Measurements from ENCODE around the gene MCTP2.

The MCTP2 gene

GRCh38 chr15:94353488-94353820 lies 122.1 kb downstream of the MCTP2 start:
- H3K4me3 ChIP-seq (ENCODE audit: low read length in 2 of 2), result no peak overlapping the region
- no peaks in the 10 kb centered on the region for H3K4me1 ChIP-seq (ENCODE audit: control insufficient read depth, insufficient read depth, low read length)
- H3K27ac ChIP-seq (ENCODE audit: low read length), result no peak overlapping the region
- H3K36me3 ChIP-seq (ENCODE audit: control insufficient read depth in 2 of 2, insufficient read depth in 2 of 2, low read length in 2 of 2), result no peaks in the 10 kb centered on the region
- no peak overlapping the region for H3K9ac ChIP-seq (ENCODE audit: low read length in 2 of 2)
- no peaks in the 10 kb centered on the region for H3K9me3 ChIP-seq (ENCODE audit: control insufficient read depth in 2 of 2, low read length in 2 of 2)
- H3K27me3 ChIP-seq (ENCODE audit: control insufficient read depth in 1 of 2, insufficient read depth in 2 of 2, low read length in 2 of 2), result no peaks in the 10 kb centered on the region

DNA sequence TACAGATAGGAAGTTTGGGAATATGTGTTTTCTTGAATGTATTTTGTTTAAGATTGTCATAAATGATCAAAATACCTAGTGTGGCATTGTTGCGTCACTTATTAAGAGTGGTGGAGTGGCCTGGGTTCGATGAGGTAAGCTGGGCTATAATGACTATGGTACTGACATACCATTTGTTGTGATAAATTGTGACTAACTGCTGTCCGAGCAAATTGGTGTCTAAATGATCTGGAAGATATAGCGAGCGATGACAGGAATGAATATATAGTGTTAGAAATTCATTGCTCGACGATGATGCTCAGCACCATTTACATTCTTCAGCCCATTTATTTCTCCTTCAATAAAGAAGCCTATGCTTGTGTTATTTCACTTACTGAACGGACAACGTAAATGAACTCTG lies 123.3 kb downstream of the MCTP2 start:
- no peaks in the 10 kb centered on the region for H3K27me3 ChIP-seq (ENCODE audit: control insufficient read depth in 1 of 2, insufficient read depth in 2 of 2, low read length in 2 of 2)
- H3K4me1 ChIP-seq (ENCODE audit: control insufficient read depth, insufficient read depth, low read length), result no peaks in the 10 kb centered on the region
- no peak overlapping the region for H3K9ac ChIP-seq (ENCODE audit: low read length in 2 of 2)
- no peak overlapping the region for H3K4me3 ChIP-seq (ENCODE audit: low read length in 2 of 2)
- H3K9me3 ChIP-seq (ENCODE audit: control insufficient read depth in 2 of 2, low read length in 2 of 2), result no peaks in the 10 kb centered on the region
- no peak overlapping the region for H3K27ac ChIP-seq (ENCODE audit: low read length)
- no peaks in the 10 kb centered on the region for H3K36me3 ChIP-seq (ENCODE audit: control insufficient read depth in 2 of 2, insufficient read depth in 2 of 2, low read length in 2 of 2)

DNA sequence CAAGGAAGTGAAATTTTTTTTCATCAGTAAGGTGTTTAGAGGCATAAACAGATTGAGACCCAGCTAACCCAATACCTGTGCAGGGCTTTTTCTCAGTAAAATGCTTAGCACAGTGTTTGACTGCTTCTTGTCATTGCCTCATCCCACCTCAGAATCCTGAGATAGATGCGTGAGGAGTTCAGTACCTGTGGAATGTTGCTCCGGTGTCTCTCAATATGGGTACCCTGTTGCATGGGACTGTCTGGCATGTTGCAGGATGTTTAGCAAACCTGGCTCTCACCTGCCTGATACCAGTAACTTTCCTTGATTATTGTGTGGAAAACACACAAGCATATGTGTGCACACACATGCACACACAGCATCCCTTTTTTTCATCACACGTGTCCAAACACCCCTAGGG lies 128.4 kb downstream of the MCTP2 start:
- Histone ChIP-seq H3K9ac (ENCODE audit: low read length in 2 of 2) (no peak overlapping the region), H3K4me1 (ENCODE audit: control insufficient read depth, insufficient read depth, low read length) (no peaks in the 10 kb centered on the region), H3K27ac (ENCODE audit: low read length) (no peak overlapping the region), H3K4me3 (ENCODE audit: low read length in 2 of 2) (no peak overlapping the region), H3K27me3 (ENCODE audit: control insufficient read depth in 1 of 2, insufficient read depth in 2 of 2, low read length in 2 of 2) (no peaks in the 10 kb centered on the region), H3K9me3 (ENCODE audit: control insufficient read depth in 2 of 2, low read length in 2 of 2) (no peaks in the 10 kb centered on the region), H3K36me3 (ENCODE audit: control insufficient read depth in 2 of 2, insufficient read depth in 2 of 2, low read length in 2 of 2) (no peaks in the 10 kb centered on the region)

- Histone ChIP-seq H3K4me3 (ENCODE audit: low read length in 2 of 2) (no peak overlapping the region), H3K9ac (ENCODE audit: low read length in 2 of 2) (no peak overlapping the region), H3K27ac (ENCODE audit: low read length) (no peak overlapping the region), H3K9me3 (ENCODE audit: control insufficient read depth in 2 of 2, low read length in 2 of 2) (no peaks in the 10 kb centered on the region), H3K36me3 (ENCODE audit: control insufficient read depth in 2 of 2, insufficient read depth in 2 of 2, low read length in 2 of 2) (no peaks in the 10 kb centered on the region), H3K27me3 (ENCODE audit: control insufficient read depth in 1 of 2, insufficient read depth in 2 of 2, low read length in 2 of 2) (no peaks in the 10 kb centered on the region), H3K4me1 (ENCODE audit: control insufficient read depth, insufficient read depth, low read length) (no peaks in the 10 kb centered on the region)
These were observed 128.9 kb downstream of the MCTP2 start for GRCh38 chr15:94360251-94360685.

DNA sequence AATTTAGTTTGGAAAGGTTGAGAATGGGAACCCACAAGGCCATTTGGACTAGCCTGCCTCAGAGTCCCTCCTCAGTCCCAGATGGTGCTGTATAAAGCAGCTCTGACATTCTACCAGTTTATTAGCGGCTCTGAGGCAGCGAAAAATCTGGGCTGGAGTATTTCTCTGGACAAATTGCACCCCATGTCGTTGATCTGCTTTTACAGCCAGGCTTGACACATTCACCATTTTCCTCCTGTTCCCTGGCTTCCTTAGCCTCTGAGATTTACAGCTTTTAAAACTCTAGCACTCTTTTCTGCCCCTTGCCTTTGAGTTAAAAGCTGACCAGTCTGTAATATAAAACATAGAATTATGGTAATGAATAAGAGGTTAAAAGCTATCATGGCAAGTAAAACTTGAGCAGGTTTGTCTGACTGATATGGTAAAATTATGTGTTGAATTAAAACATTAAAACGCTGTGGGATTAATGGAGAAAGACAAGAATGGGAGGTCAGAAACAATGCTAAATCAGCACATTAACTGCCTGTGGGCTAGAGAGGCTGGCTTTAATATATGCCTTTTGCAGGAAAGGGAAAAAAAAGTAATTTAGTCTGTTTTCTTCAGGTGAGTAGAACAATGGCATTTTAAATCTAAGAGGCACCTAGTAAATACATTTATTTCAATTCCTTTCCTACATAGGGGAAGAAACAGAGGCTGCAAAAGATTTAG lies 131.2 kb downstream of the MCTP2 start:
- Histone ChIP-seq H3K4me3 (ENCODE audit: low read length in 2 of 2) (no peak overlapping the region), H3K4me1 (ENCODE audit: control insufficient read depth, insufficient read depth, low read length) (no peaks in the 10 kb centered on the region), H3K9me3 (ENCODE audit: control insufficient read depth in 2 of 2, low read length in 2 of 2) (no peaks in the 10 kb centered on the region), H3K9ac (ENCODE audit: low read length in 2 of 2) (no peak overlapping the region), H3K36me3 (ENCODE audit: control insufficient read depth in 2 of 2, insufficient read depth in 2 of 2, low read length in 2 of 2) (no peaks in the 10 kb centered on the region), H3K27ac (ENCODE audit: low read length) (no peak overlapping the region), H3K27me3 (ENCODE audit: control insufficient read depth in 1 of 2, insufficient read depth in 2 of 2, low read length in 2 of 2) (no peaks in the 10 kb centered on the region)

DNA sequence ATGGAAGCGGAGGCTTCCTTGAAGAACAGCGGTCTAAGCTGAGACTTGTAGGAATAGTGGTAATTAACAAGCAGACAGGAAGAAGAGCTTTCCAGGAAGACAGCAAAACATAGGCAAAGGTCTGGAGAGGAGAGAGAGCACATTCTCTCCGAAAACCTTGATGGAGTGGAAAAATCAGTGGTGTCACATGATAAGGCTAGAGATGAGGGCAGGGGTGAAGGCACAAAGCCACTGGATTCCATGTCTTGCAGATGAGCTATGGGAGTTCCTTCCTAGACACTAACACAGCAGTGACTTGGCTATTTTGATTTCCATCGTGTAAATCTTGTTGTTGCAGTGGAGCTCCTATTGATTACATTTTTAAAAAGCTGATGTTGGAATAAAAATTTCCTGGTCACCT lies 132.0 kb downstream of the MCTP2 start:
- H3K4me3 ChIP-seq (ENCODE audit: low read length in 2 of 2), result no peak overlapping the region
- H3K27me3 ChIP-seq (ENCODE audit: control insufficient read depth in 1 of 2, insufficient read depth in 2 of 2, low read length in 2 of 2), result no peaks in the 10 kb centered on the region
- no peak overlapping the region for H3K27ac ChIP-seq (ENCODE audit: low read length)
- no peaks in the 10 kb centered on the region for H3K4me1 ChIP-seq (ENCODE audit: control insufficient read depth, insufficient read depth, low read length)
- H3K9me3 ChIP-seq (ENCODE audit: control insufficient read depth in 2 of 2, low read length in 2 of 2), result no peaks in the 10 kb centered on the region
- no peaks in the 10 kb centered on the region for H3K36me3 ChIP-seq (ENCODE audit: control insufficient read depth in 2 of 2, insufficient read depth in 2 of 2, low read length in 2 of 2)
- no peak overlapping the region for H3K9ac ChIP-seq (ENCODE audit: low read length in 2 of 2)

DNA sequence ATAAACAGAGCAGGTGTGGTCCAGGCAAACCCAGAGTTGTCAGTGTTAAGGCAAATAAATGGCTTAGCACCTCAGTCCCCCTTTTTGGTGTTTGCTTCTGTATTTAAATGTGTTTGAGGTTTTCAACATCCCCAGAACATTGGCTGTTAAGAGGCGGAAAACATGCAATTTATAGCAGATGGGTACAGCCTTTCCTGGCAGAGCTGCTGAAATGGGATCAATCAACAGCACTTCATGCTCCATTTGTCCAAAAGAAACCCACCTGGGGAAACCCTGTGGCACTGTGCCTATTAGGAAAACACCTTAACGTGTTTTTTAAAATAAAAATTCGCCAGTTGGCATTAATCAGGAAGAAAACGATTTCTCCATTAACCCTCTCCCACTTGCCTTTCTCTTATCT lies 135.4 kb downstream of the MCTP2 start:
- Histone ChIP-seq H3K36me3 (ENCODE audit: control insufficient read depth in 2 of 2, insufficient read depth in 2 of 2, low read length in 2 of 2) (no peaks in the 10 kb centered on the region), H3K9ac (ENCODE audit: low read length in 2 of 2) (no peak overlapping the region), H3K4me3 (ENCODE audit: low read length in 2 of 2) (no peak overlapping the region), H3K27ac (ENCODE audit: low read length) (no peak overlapping the region), H3K27me3 (ENCODE audit: control insufficient read depth in 1 of 2, insufficient read depth in 2 of 2, low read length in 2 of 2) (no peaks in the 10 kb centered on the region), H3K4me1 (ENCODE audit: control insufficient read depth, insufficient read depth, low read length) (no peaks in the 10 kb centered on the region), H3K9me3 (ENCODE audit: control insufficient read depth in 2 of 2, low read length in 2 of 2) (no peaks in the 10 kb centered on the region)

DNA sequence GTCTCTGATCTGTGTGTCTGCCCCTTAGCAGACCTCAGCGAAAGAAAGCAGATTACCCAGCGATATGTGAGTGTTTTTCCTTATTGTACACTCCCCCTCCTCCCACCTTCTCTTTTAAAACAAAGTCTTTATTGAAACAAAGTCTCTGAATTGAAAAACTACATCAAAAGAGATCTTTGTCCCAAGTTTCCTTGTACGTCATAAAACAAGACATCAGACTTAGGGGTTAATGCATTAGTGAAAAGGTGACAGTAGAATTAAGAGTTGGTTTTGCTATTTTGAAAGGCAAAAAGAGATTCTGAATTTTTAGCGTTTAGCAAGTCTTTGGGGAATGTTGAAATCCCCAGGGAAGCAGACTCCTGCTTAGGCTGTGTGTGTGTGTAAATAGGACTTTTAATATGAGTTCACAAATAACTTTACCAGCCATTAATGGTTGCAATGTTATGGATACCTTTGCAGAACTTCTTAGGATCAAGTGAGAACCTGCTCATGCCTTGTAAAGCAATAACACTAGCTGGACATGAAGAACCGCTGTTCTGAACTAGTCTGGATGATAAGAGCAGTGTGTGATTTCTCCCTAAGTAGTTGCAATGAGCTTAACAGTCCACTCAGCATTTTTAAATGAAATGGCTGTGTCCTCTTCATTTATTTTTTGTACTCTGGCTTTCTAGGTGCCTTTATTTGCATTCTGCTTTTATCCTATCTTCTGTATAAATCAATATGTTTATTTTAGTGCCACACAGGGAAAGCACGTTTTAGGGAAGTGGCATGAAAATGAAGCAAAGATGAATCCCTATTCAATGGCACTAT lies 136.6 kb downstream of the MCTP2 start:
- no peaks in the 10 kb centered on the region for H3K36me3 ChIP-seq (ENCODE audit: control insufficient read depth in 2 of 2, insufficient read depth in 2 of 2, low read length in 2 of 2)
- H3K27ac ChIP-seq (ENCODE audit: low read length), result no peak overlapping the region
- no peaks in the 10 kb centered on the region for H3K27me3 ChIP-seq (ENCODE audit: control insufficient read depth in 1 of 2, insufficient read depth in 2 of 2, low read length in 2 of 2)
- no peaks in the 10 kb centered on the region for H3K9me3 ChIP-seq (ENCODE audit: control insufficient read depth in 2 of 2, low read length in 2 of 2)
- H3K9ac ChIP-seq (ENCODE audit: low read length in 2 of 2), result no peak overlapping the region
- H3K4me3 ChIP-seq (ENCODE audit: low read length in 2 of 2), result no peak overlapping the region
- H3K4me1 ChIP-seq (ENCODE audit: control insufficient read depth, insufficient read depth, low read length), result no peaks in the 10 kb centered on the region

DNA sequence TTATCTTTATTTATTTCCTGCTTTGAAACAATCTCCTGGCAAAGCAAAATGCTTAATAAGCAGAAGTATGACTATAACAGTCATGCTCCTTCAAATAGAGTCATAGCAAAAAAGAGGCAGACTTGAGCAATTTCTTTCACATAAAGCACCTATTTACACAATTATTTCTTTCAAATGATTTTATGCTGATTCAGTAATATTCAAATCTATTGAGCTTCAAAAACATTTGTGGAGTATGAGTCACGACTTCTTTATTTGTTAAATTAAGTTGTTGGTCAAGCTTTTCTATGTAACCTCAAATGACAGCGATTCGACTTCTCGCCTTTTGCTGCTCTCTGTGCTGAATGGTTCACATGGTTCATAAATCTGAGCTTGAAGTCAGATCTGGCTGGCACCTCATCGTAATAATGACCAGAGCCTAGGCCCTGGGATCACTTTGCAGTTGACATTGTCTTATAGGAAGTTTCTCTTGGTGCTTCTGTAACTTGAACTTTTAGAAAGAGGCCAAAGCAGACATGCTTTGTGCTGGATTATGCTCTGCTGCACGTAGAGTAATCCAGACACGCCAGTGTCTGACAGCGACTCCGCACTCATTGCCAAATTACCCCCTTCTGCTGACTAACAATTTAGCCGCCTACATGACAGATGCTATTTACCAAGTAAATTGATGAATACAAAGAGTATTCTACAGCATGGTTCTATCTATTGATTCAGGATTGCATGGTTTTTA lies 139.0 kb downstream of the MCTP2 start:
- Histone ChIP-seq H3K4me1 (ENCODE audit: control insufficient read depth, insufficient read depth, low read length) (no peaks in the 10 kb centered on the region), H3K4me3 (ENCODE audit: low read length in 2 of 2) (no peak overlapping the region), H3K9me3 (ENCODE audit: control insufficient read depth in 2 of 2, low read length in 2 of 2) (no peaks in the 10 kb centered on the region), H3K36me3 (ENCODE audit: control insufficient read depth in 2 of 2, insufficient read depth in 2 of 2, low read length in 2 of 2) (no peaks in the 10 kb centered on the region), H3K27ac (ENCODE audit: low read length) (no peak overlapping the region), H3K27me3 (ENCODE audit: control insufficient read depth in 1 of 2, insufficient read depth in 2 of 2, low read length in 2 of 2) (no peaks in the 10 kb centered on the region), H3K9ac (ENCODE audit: low read length in 2 of 2) (no peak overlapping the region)

DNA sequence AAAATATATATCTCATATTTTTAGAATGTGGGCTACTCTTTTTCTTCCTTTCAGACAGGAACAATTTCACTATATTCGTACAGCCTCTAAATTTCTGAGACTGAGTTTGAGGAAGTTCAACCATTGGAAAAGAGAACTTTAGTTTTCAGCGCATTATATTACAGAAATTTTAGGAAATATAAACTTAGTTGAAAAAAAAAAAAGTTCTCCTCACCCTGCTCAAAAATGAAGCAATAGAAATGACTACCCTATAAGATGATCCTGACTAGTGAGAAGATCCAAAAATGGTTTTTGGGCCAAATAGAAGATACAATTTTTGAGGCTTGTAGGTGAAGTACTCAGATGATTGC lies 139.6 kb downstream of the MCTP2 start:
- Histone ChIP-seq H3K27me3 (ENCODE audit: control insufficient read depth in 1 of 2, insufficient read depth in 2 of 2, low read length in 2 of 2) (no peaks in the 10 kb centered on the region), H3K9me3 (ENCODE audit: control insufficient read depth in 2 of 2, low read length in 2 of 2) (no peaks in the 10 kb centered on the region), H3K4me3 (ENCODE audit: low read length in 2 of 2) (no peak overlapping the region), H3K9ac (ENCODE audit: low read length in 2 of 2) (no peak overlapping the region), H3K27ac (ENCODE audit: low read length) (no peak overlapping the region), H3K36me3 (ENCODE audit: control insufficient read depth in 2 of 2, insufficient read depth in 2 of 2, low read length in 2 of 2) (no peaks in the 10 kb centered on the region), H3K4me1 (ENCODE audit: control insufficient read depth, insufficient read depth, low read length) (no peaks in the 10 kb centered on the region)

DNA sequence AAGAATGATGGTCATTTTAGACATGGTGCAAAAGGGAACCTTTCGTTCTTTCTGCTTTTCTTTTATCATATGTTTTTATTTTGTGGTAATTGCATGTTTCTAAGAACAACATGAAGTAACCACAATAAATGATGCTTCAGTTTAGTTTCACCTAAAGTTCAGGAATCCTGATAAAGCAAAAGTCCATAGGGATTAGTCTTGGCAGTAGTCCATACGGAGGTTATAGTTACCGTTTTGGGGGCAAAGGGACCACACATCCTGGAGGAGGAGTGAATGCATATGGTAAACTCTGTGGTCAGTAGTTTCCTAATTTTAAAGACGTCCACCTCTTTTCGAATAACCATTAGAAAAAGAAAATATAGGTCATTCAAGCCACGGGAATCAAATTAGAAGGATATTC lies 141.5 kb downstream of the MCTP2 start:
- no peak overlapping the region for H3K4me3 ChIP-seq (ENCODE audit: low read length in 2 of 2)
- H3K36me3 ChIP-seq (ENCODE audit: control insufficient read depth in 2 of 2, insufficient read depth in 2 of 2, low read length in 2 of 2), result no peaks in the 10 kb centered on the region
- no peaks in the 10 kb centered on the region for H3K27me3 ChIP-seq (ENCODE audit: control insufficient read depth in 1 of 2, insufficient read depth in 2 of 2, low read length in 2 of 2)
- H3K9ac ChIP-seq (ENCODE audit: low read length in 2 of 2), result no peak overlapping the region
- no peak overlapping the region for H3K27ac ChIP-seq (ENCODE audit: low read length)
- no peaks in the 10 kb centered on the region for H3K9me3 ChIP-seq (ENCODE audit: control insufficient read depth in 2 of 2, low read length in 2 of 2)
- H3K4me1 ChIP-seq (ENCODE audit: control insufficient read depth, insufficient read depth, low read length), result no peaks in the 10 kb centered on the region
